H9 (cell line): ENCODE data around the gene PATE2. TPM values are rescaled to one million over a fixed set of nuclear protein-coding genes. Genes with fewer than 3 reads are reported as not detected.

ENCODE experiments used
- DNase-seq: peaks from one replicate; pipeline ENCODE4 v3.0.0-alpha.2; 2017
- H2AFZ ChIP-seq: one replicate; pipeline ENCODE4 v1.6.1; 2013; ENCODE audit warnings: mild to moderate bottlenecking, low read length, control low read depth, moderate library complexity
- H2AK5ac ChIP-seq: 2 replicates; pipeline ENCODE4 v1.6.1; 2013; ENCODE audit warnings: low read length, control low read depth, mixed read lengths; ENCODE audit not compliant: insufficient read length
- H2BK120ac ChIP-seq: one replicate; pipeline ENCODE4 v1.6.1; 2013; ENCODE audit warnings: low read depth, mild to moderate bottlenecking, low read length, control low read depth, inconsistent platforms; ENCODE audit not compliant: poor library complexity, severe bottlenecking
- H2BK12ac ChIP-seq: 2 replicates; pipeline ENCODE4 v1.6.1; 2013; ENCODE audit warnings: low read length, control low read depth, mixed read lengths, low read depth; ENCODE audit not compliant: insufficient read length
- H2BK15ac ChIP-seq: 2 replicates; pipeline ENCODE4 v1.6.1; 2013; ENCODE audit warnings: low read depth, low read length, control low read depth
- H2BK20ac ChIP-seq: one replicate; pipeline ENCODE4 v1.6.1; 2013; ENCODE audit warnings: low read depth, mild to moderate bottlenecking, low read length, control low read depth, inconsistent platforms; ENCODE audit not compliant: poor library complexity, severe bottlenecking
- H2BK5ac ChIP-seq: 2 replicates; pipeline ENCODE4 v1.6.1; 2013; ENCODE audit warnings: low read length, control low read depth, mixed read lengths; ENCODE audit not compliant: insufficient read length
- H3K14ac ChIP-seq: 2 replicates; pipeline ENCODE4 v1.6.1; 2013; ENCODE audit warnings: low read length, control low read depth; ENCODE audit not compliant: insufficient read depth
- H3K18ac ChIP-seq: 2 replicates; pipeline ENCODE4 v1.6.1; 2013; ENCODE audit warnings: low read depth, mild to moderate bottlenecking, mixed read lengths, low read length, control low read depth; ENCODE audit not compliant: insufficient read length
- H3K23ac ChIP-seq: 2 replicates; pipeline ENCODE4 v1.6.1; 2013; ENCODE audit warnings: low read length, control low read depth, mixed read lengths, low read depth; ENCODE audit not compliant: insufficient read length
- H3K23me2 ChIP-seq: 2 replicates; pipeline ENCODE4 v1.6.1; 2013; ENCODE audit warnings: low read depth, mild to moderate bottlenecking, mixed read lengths, low read length, control low read depth; ENCODE audit not compliant: insufficient read length, poor library complexity, severe bottlenecking
- H3K27ac ChIP-seq: 2 replicates; pipeline ENCODE4 v1.5.1; 2013; ENCODE audit warnings: low read length, control low read depth, mixed read lengths, low read depth; ENCODE audit not compliant: insufficient read length
- H3K27me3 ChIP-seq: 2 replicates; pipeline ENCODE4 v1.6.1; 2013; ENCODE audit warnings: low read length, control low read depth, inconsistent platforms; ENCODE audit not compliant: insufficient read depth
- H3K4ac ChIP-seq: 2 replicates; pipeline ENCODE4 v1.6.1; 2013; ENCODE audit warnings: low read depth, mild to moderate bottlenecking, control low read depth, inconsistent platforms, low read length, moderate library complexity
- H3K4me1 ChIP-seq: 2 replicates; pipeline ENCODE4 v1.6.1; 2013; ENCODE audit warnings: low read length, control low read depth, inconsistent platforms; ENCODE audit not compliant: insufficient read depth
- H3K4me2 ChIP-seq: 2 replicates; pipeline ENCODE4 v1.6.1; 2013; ENCODE audit warnings: low read length, control low read depth, mixed read lengths; ENCODE audit not compliant: insufficient read length, insufficient read depth
- H3K56ac ChIP-seq: 2 replicates; pipeline ENCODE4 v1.6.1; 2013; ENCODE audit warnings: low read depth, mild to moderate bottlenecking, mixed read lengths, low read length, control low read depth; ENCODE audit not compliant: insufficient read length
- H3K79me1 ChIP-seq: 2 replicates; pipeline ENCODE4 v1.6.1; 2013; ENCODE audit warnings: low read depth, mild to moderate bottlenecking, moderate library complexity, low read length, control low read depth, inconsistent platforms; ENCODE audit not compliant: insufficient read depth, poor library complexity, severe bottlenecking
- H3K79me2 ChIP-seq: 2 replicates; pipeline ENCODE4 v1.6.1; 2013; ENCODE audit warnings: low read length, control low read depth, inconsistent platforms; ENCODE audit not compliant: insufficient read depth
- H3K9ac ChIP-seq: 2 replicates; pipeline ENCODE4 v1.6.1; 2013; ENCODE audit warnings: low read length, control low read depth, mixed read lengths; ENCODE audit not compliant: insufficient read length; ENCODE audit errors: extremely low read depth
- H3K9me3 ChIP-seq: one replicate; pipeline ENCODE4 v1.6.1; 2013; ENCODE audit warnings: low read depth, low read length, inconsistent platforms; ENCODE audit not compliant: control insufficient read depth
- H3T11ph ChIP-seq: one replicate; pipeline ENCODE4 v1.6.1; 2013; ENCODE audit warnings: mild to moderate bottlenecking, low read length, control low read depth, inconsistent platforms
- H4K20me1 ChIP-seq: one replicate; pipeline ENCODE4 v1.6.1; 2013; ENCODE audit not compliant: control insufficient read depth, insufficient read length, insufficient read depth
- H4K5ac ChIP-seq: 2 replicates; pipeline ENCODE4 v1.6.1; 2013; ENCODE audit warnings: low read depth, mild to moderate bottlenecking, mixed read lengths, low read length, control low read depth; ENCODE audit not compliant: insufficient read length
- H4K8ac ChIP-seq: replicated peaks from 2 replicates; pipeline ENCODE4 v1.6.1; 2013; ENCODE audit warnings: low read length, control low read depth, mixed read lengths, low read depth; ENCODE audit not compliant: insufficient read length
- H4K91ac ChIP-seq: 2 replicates; pipeline ENCODE4 v1.6.1; 2013; ENCODE audit warnings: low read depth, mild to moderate bottlenecking, moderate library complexity, mixed read lengths, low read length, control low read depth; ENCODE audit not compliant: insufficient read length
- H3K27ac Mint-ChIP-seq, 3 experiments: 2 replicates in 2 of 3; 3 replicates in 1 of 3; pipeline ENCODE4 v1.8.0; 2020 to 2021; ENCODE audit warnings: mixed read lengths in 3 of 3, mild to moderate bottlenecking in 1 of 3, moderate library complexity in 1 of 3
- H3K27me3 Mint-ChIP-seq: 2 replicates; pipeline ENCODE4 v1.8.0; 2021; ENCODE audit warnings: low read depth, mild to moderate bottlenecking, moderate library complexity, mixed read lengths
- H3K36me3 Mint-ChIP-seq, 3 experiments: 2 replicates in 2 of 3; 3 replicates in 1 of 3; pipeline ENCODE4 v1.8.0; 2020 to 2021; ENCODE audit warnings: low read depth in 3 of 3, mixed read lengths in 3 of 3; ENCODE audit not compliant: insufficient read depth in 1 of 3
- H3K4me1 Mint-ChIP-seq, 2 experiments: 2 replicates each; pipeline ENCODE4 v1.8.0; 2020; ENCODE audit warnings: mixed read lengths in 2 of 2
- H3K4me3 Mint-ChIP-seq, 2 experiments: 2 replicates in 1 of 2; 3 replicates in 1 of 2; pipeline ENCODE4 v1.8.0; 2020 to 2021; ENCODE audit warnings: mild to moderate bottlenecking in 2 of 2, mixed read lengths in 2 of 2, moderate library complexity in 1 of 2
- H3K9me3 Mint-ChIP-seq, 2 experiments: 2 replicates in 1 of 2; 3 replicates in 1 of 2; pipeline ENCODE4 v1.8.0; 2020; ENCODE audit warnings: mild to moderate bottlenecking in 2 of 2, mixed read lengths in 2 of 2, moderate library complexity in 1 of 2
- CTCF ChIP-seq: fragments of 200-600 bp; sonication (generic); conservative IDR thresholded peaks from 3 replicates; pipeline ENCODE4 v1.8.0; 2021; ENCODE audit warnings: antibody characterized with exemption, mild to moderate bottlenecking
- WGBS: extraction: QIAGEN DNeasy Blood & Tissue Kit; methylation state at CpG from one replicate; pipeline ENCODE4 v1.1.7; 2013; ENCODE audit warnings: missing lambda C conversion rate, low lambda C conversion rate, mixed read lengths; ENCODE audit not compliant: insufficient read length; ENCODE audit errors: extremely low coverage; 5-methylcytosine and 5-hydroxymethylcytosine counted together
- total RNA-seq: library from RNA; stranded (reverse); gene quantifications from 2 replicates; pipeline ENCODE4 v1.2.1, GENCODE V29; 2021

Gene PATE2
- total RNA-seq, 1 experiment from 2014 or later: 0.17 TPM

GRCh38 chr11:125777309-125777708 lies 1.3 kb downstream of the PATE2 start:
- Histone ChIP-seq H3K4me1 (0 out of 2 replicates have a peak, but pooled peaks cover 2% of the 10 kb centered on the region), H3K9ac (no peak overlapping the region), H3K23ac (no peak overlapping the region), H4K5ac (no peak overlapping the region), H3K79me2 (no peaks in the 10 kb centered on the region), H3T11ph (no peak overlapping the region), H2BK20ac (no peak overlapping the region), H3K4ac (no peak overlapping the region), H2AK5ac (no peak overlapping the region), H4K8ac (no peak overlapping the region), H4K20me1 (no peaks in the 10 kb centered on the region), H4K91ac (no peak overlapping the region), H3K27ac (no peak overlapping the region), H3K79me1 (no peaks in the 10 kb centered on the region), H2BK12ac (no peak overlapping the region), H3K23me2 (no peaks in the 10 kb centered on the region), H3K18ac (no peak overlapping the region), H2BK120ac (no peak overlapping the region), H3K56ac (no peak overlapping the region), H3K14ac (no peak overlapping the region), H2BK15ac (no peak overlapping the region), H2AFZ (no peak overlapping the region), H2BK5ac (no peak overlapping the region), H3K4me2 (no peak overlapping the region), H3K9me3 (no peaks in the 10 kb centered on the region), H3K27me3 (no peaks in the 10 kb centered on the region)
- Mint-ChIP-seq H3K27ac (no peak overlapping the region), H3K4me1 (no peaks in the 10 kb centered on the region), H3K27me3 (peaks cover 10% of the 10 kb centered on the region), H3K36me3 (no peaks in the 10 kb centered on the region), H3K4me3 (no peak overlapping the region), H3K9me3 (peaks cover 0 to 5% of the 10 kb centered on the region in 2 experiments; a peak in 1 of 5 replicates)
- WGBS: no CpG with 5 or more reads among the region's 5 CpGs
- TF ChIP-seq CTCF: no peak
- no peak for DNase-seq
